ENCODE results near the gene TAPBP.

GRCh38 chr6:33313709-33314514, at the start of gene TAPBP:
- TF ChIP-seq CTCF (conservative IDR thresholded peaks at IDR 0.05; ENCODE audit: low read depth, low read length) = no peak
- TF ChIP-seq EZH2 (IDR thresholded peaks at IDR 0.05; ENCODE audit: low read length, unreplicated experiment) = no peak
- TF ChIP-seq EZH2phosphoT487 (IDR thresholded peaks at IDR 0.05; ENCODE audit: borderline replicate concordance, low read length) = no peak
